SH-SY5Y (cell line): ENCODE results near the gene SH3GL1.

Experiments
- GATA2 ChIP-seq: IDR thresholded peaks from 2 replicates; pipeline ENCODE4 v1.6.1; 2011; ENCODE audit warnings: mild to moderate bottlenecking, low read depth, low read length
- GATA3 ChIP-seq: IDR thresholded peaks from 2 replicates; pipeline ENCODE4 v1.6.1; 2011; ENCODE audit warnings: low read depth, mild to moderate bottlenecking, low read length, moderate library complexity

The SH3GL1 gene

GRCh38 chr19:4327877-4328242, 72.5 kb downstream of the SH3GL1 start:
- TF ChIP-seq GATA2, result no peak
- no peak for TF ChIP-seq GATA3

DNA sequence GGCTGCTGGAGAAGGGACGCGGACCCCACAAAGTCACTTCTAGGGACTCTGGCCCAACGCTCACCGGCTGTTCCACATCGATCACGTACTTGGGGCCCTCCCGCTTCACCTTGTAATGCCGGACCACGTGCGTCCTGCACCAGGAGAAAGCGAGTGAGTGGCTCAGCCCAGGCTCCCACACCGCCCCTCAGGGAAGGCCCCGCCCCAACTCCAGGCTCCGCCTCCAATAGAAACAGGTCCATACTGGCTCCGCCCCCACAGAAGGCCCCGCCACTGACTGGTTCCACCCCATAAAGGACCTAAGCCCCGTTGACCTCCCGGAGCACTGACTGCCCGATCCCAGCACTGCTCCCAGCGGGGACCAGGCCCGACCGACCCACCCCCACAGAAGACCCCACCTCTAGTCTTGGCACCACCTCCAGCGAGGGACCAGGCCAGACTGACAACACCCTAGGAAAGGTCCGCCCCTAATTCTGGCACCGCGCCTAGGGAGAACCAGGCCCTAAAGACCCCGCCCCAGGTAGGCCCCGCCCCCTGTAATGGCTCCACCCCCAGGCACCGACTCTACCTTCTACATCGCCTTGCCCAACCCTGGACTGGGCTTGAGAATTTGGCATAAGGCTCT, 73.0 kb downstream of the SH3GL1 start:
- no peak for TF ChIP-seq GATA3
- no peak for TF ChIP-seq GATA2

DNA sequence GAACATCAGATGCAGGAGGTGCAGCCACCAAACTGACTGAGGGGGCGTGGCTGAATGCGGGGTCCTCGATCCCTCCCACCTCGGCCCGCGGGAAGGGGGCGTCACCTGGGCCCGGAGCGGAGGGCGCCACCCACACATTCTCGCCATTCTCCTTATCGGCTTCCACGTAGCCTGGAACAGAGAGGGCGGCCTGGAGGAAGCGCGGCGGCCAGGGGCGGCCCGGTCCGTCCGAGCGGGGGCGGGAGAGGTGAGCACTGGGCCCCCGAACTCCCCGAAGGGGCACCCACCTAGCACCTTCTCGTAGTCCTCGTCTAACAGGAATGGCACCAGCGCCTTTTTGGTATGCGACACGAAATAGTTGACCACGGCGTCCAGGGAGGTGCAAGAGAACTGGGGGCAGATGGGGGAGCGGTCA, 73.5 kb downstream of the SH3GL1 start:
- TF ChIP-seq GATA2 (no peak), GATA3 (no peak)

- TF ChIP-seq GATA2, result no peak
- no peak for TF ChIP-seq GATA3
Observed at GRCh38 chr19:4326215-4326836, 74.0 kb downstream of the SH3GL1 start.

- TF ChIP-seq GATA2 (no peak), GATA3 (no peak)
Observed at GRCh38 chr19:4324228-4324627, 76.1 kb downstream of the SH3GL1 start.

DNA sequence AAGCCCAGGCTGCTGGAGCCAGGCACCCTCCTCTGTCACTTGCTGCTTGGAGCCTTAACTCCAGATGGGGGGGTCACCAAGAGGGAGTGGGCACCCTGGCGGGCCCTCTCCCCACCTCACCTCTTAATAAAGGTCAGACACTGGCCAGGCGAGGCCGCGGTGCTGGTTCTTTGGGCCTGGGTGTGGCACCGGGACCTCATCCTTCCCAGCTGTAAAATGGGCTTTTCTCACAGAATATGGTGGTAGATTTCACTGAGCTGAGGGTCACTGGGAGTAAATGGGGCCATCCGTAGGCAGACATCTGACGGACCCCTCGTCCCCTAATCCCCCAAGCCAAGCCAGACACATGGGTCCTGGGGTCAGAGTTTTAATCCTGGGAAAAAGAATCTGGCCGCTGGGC, 76.7 kb downstream of the SH3GL1 start:
- no peak for TF ChIP-seq GATA2
- no peak for TF ChIP-seq GATA3

- TF ChIP-seq GATA3, result no peak
- TF ChIP-seq GATA2, result no peak
Observed at GRCh38 chr19:4322942-4323665, 77.2 kb downstream of the SH3GL1 start.

DNA sequence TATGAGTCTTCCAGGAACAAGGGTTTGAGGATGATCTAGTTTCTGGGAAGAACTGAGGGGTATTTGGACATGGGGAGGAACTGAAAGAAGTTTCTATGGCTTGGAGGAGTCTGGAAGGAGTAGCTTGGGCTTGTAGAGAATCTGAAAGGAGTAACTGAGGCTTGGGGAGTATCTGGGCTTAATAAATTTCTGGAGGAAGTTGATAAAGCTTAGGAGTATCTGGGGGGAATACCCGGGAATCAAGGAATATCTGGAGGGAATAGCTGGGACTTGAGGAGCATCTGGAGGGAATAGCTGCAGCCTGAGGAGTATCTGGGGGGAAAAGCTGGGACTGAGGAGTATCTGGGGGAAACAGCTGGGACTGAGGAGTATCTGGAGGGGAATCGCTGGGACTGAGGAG, 79.9 kb downstream of the SH3GL1 start:
- no peak for TF ChIP-seq GATA3

- TF ChIP-seq GATA2 (no peak), GATA3 (no peak)
Observed at GRCh38 chr19:4319067-4319718, 81.2 kb downstream of the SH3GL1 start.

DNA sequence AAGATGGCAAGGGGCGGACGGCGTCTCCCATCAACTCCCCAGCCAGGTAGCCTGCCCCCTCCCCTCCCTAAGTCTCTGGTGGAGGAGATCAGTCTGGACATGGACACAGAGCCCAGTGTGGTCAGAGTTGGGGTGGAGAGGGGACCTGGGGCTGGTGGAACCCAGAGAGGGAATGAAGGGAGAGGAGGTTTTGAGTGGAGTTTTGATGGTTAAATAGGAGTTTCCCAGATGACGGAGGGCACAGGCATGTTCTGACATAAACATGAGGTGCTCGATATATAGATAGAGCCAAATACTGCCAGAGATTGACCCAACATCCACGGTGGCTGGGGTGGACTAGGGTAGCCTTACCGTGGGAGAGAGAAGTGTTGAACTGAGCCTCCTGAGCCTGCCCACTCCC, 81.9 kb downstream of the SH3GL1 start:
- TF ChIP-seq GATA3, result no peak
- TF ChIP-seq GATA2, result no peak

DNA sequence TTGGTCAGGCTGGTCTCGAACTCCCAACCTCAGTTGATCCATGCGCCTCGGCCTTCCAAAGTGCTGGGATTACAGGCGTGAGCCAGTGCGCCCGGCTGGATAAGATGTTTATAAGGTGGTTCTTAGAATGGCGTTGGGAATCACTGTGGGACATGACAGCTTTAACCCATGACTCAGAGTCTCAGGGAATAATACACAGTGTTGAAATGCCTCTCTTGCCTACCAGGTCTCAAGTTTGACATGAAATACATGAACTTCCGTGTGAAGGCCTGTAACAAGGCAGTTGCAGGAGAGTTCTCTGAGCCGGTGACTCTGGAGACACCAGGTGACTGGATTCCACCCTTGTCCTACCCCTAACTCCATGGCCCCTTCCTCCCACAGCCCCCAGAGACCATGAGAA, 83.4 kb downstream of the SH3GL1 start:
- TF ChIP-seq GATA2 (no peak), GATA3 (no peak)

DNA sequence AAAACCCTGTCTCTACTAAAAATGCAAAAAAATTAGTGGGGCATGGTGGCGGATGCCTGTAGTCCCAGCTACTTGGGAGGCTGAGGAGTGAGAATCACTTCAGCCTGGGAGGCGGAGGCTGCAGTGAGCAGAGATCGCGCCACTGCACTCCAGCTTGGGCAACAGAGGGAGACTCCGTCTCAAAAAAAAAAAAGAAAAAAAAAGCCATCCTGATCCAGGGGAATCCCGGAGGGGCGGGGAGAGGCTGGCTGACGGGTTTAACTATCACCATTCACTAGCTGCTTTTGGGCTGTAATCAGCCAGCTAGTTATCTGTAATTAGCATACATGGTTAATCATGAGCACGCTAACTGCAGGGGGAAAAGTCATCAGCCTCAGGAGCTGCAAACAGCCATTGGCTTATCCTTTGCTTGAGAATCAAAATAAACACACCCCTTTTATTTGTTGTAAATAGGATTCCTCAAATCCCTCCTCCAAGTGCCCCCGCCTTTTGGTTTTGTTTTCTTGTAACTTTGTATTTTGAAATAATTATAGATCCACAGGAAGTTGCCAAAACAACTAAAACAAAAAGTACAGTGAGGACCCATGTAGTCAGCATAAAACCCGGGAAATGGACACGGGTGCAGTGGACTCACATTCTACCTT, 86.4 kb downstream of the SH3GL1 start:
- TF ChIP-seq GATA3 (no peak), GATA2 (no peak)
